Stomach (tissue), 9 donors: ENCODE results near the gene TNFRSF8. TPM values are rescaled to one million over a fixed set of nuclear protein-coding genes. Genes with fewer than 3 reads are reported as not detected.

Experiments used
- DNase-seq, 2 donors: peaks; one replicate each; pipeline versions ENCODE4 v3.0.0 to v3.0.0-alpha.2; 2013 to 2019
- H3K27ac ChIP-seq, 5 donors: fragments of 200-600 bp in 4 of 5; sonication (generic) in 4 of 5; one replicate each; pipeline ENCODE4 v1.5.1; 2013 to 2019; ENCODE audit warnings: mild to moderate bottlenecking in 1 of 5, moderate library complexity in 1 of 5
- H3K27me3 ChIP-seq, 3 donors: fragments of 200-600 bp; sonication (generic); one replicate each; pipeline ENCODE4 v1.5.1; 2017 to 2019; ENCODE audit warnings: mixed run types in 1 of 3
- H3K36me3 ChIP-seq, 4 donors: fragments of 200-600 bp; sonication (generic); 1 replicate in 3 of 4; 2 replicates in 1 of 4; pipeline ENCODE4 v1.5.1; 2016 to 2019
- H3K4me1 ChIP-seq, 4 donors: fragments of 200-600 bp; sonication (generic); one replicate each; pipeline ENCODE4 v1.5.1; 2016 to 2019
- H3K4me3 ChIP-seq, 4 donors: fragments of 200-600 bp; sonication (generic) in 3 of 4; one replicate each; pipeline ENCODE4 v1.5.1; 2016 to 2019; ENCODE audit warnings: mild to moderate bottlenecking in 1 of 4
- H3K9me3 ChIP-seq, 4 donors: fragments of 200-600 bp; sonication (generic); one replicate each; pipeline ENCODE4 v1.5.1; 2016 to 2019
- CTCF ChIP-seq, 7 experiments: fragments of 450-650 bp in 4 of 7; fragments of 200-600 bp in 3 of 7; sonication (generic) in 3 of 7; IDR thresholded peaks; one replicate each; pipeline ENCODE4 v1.5.1; 2016 to 2019; ENCODE audit warnings: antibody characterized with exemption in 7 of 7, control low read depth in 2 of 7, mild to moderate bottlenecking in 1 of 7
- EP300 ChIP-seq: sonication (generic); formaldehyde crosslinking; IDR thresholded peaks from one replicate; pipeline ENCODE4 v1.6.1; 2017; ENCODE audit warnings: antibody characterized with exemption
- POLR2A ChIP-seq, 4 donors: fragments of 450-650 bp; IDR thresholded peaks; one replicate each; pipeline ENCODE4 v1.6.1; 2016; ENCODE audit warnings: antibody characterized with exemption in 4 of 4, control low read depth in 2 of 4, mild to moderate bottlenecking in 1 of 4, moderate library complexity in 1 of 4
- POLR2AphosphoS5 ChIP-seq, 3 donors: sonication (generic); formaldehyde crosslinking; IDR thresholded peaks; one replicate each; pipeline ENCODE4 v1.6.1; 2016; ENCODE audit warnings: antibody characterized with exemption in 3 of 3
- WGBS, 5 donors: extraction: QIAGEN DNeasy Blood & Tissue Kit in 3 of 5; methylation state at CpG; one replicate each; pipeline versions ENCODE4 v1.1.5 to v1.1.7; 2013 to 2018; 5-methylcytosine and 5-hydroxymethylcytosine counted together
- intact Hi-C: fragments of 100-400 bp; cut with DNase I; formaldehyde crosslinking; loops from one replicate; pipeline ENCODE4 v1.15.1; 2023; ENCODE audit warnings: low total_unique reads
- polyA plus RNA-seq, 3 donors: library from polyadenylated mRNA; stranded (reverse); fragments of 200-250 nt; gene quantifications; one replicate each; pipeline ENCODE4 v1.2.3, GENCODE V29; 2013
- total RNA-seq, 5 donors: library from RNA; depleted of rRNA; stranded (reverse); fragments of >200 nt; gene quantifications; one replicate each; pipeline versions ENCODE4 v1.1.0 to v1.2.3, GENCODE V29; 2014 to 2016
- donor health status: healthy with polysubstance abuse.
- donor health status: Bipolar disorder and iron deficiency.
- donor health status: healthy.

Gene TNFRSF8
- total and polyA plus RNA-seq, 8 donors = 0.18 to 2.1 (median 0.88) TPM; not detected in 2

- intact Hi-C loops = no loop called here
- peaks cover 59 to 98% (median 80%) of the 10 kb centered on the region in 4 donors for H3K4me1 ChIP-seq
- H3K4me3 ChIP-seq = no peak overlapping the region
- H3K36me3 ChIP-seq = peaks cover 0 to 5% (median 0%) of the 10 kb centered on the region in 4 donors
- WGBS, 5 donors = 93 to 96% (median 94%) methylated on average over 6 to 7 of the region's 7 CpGs
- no peaks in the 10 kb centered on the region for H3K9me3 ChIP-seq
- TF ChIP-seq CTCF (IDR thresholded peaks at IDR 0.05) = no peak
- no peak for TF ChIP-seq POLR2AphosphoS5 (IDR thresholded peaks at IDR 0.05)
- TF ChIP-seq POLR2A (IDR thresholded peaks at IDR 0.05) = no peak
- no peak for DNase-seq
- H3K27me3 ChIP-seq = no peaks in the 10 kb centered on the region
- peak overlapping the region in 4 of 5 donors; percentile 74 to 92 (median 85) for H3K27ac ChIP-seq
Observed at GRCh38 chr1:12181568-12181967, 118.5 kb downstream of the TNFRSF8 start.

GRCh38 chr1:12182410-12182984 lies 119.4 kb downstream of the TNFRSF8 start:
- peak overlapping the region in 4 of 5 donors; percentile 17 to 92 (median 85) for H3K27ac ChIP-seq
- DNase-seq = no peak
- no peaks in the 10 kb centered on the region for H3K9me3 ChIP-seq
- intact Hi-C loops = no loop called here
- H3K36me3 ChIP-seq = peaks cover 0 to 5% (median 0%) of the 10 kb centered on the region in 4 donors
- WGBS, 5 donors = 46 to 57% (median 51%) methylated on average over 4 of the region's 4 CpGs
- peaks cover 57 to 98% (median 77%) of the 10 kb centered on the region in 4 donors for H3K4me1 ChIP-seq
- H3K4me3 ChIP-seq = no peak overlapping the region
- no peaks in the 10 kb centered on the region for H3K27me3 ChIP-seq
- TF ChIP-seq EP300 (no peak), POLR2A (IDR thresholded peaks at IDR 0.05) (no peak)

GRCh38 chr1:12183095-12183794 lies 120.1 kb downstream of the TNFRSF8 start:
- Histone ChIP-seq H3K27ac (peak overlapping the region in 4 of 5 donors; percentile 87 to 92 (median 90)), H3K4me1 (peaks cover 56 to 98% (median 73%) of the 10 kb centered on the region in 4 donors), H3K4me3 (no peak overlapping the region), H3K27me3 (no peaks in the 10 kb centered on the region), H3K9me3 (no peaks in the 10 kb centered on the region), H3K36me3 (peaks cover 0 to 5% (median 0%) of the 10 kb centered on the region in 4 donors)
- intact Hi-C loops = no loop called here
- WGBS, 5 donors = 86 to 95% (median 92%) methylated on average over 5 to 7 of the region's 7 CpGs
- TF ChIP-seq EP300 (no peak), CTCF (IDR thresholded peaks at IDR 0.05) (no peak), POLR2A (IDR thresholded peaks at IDR 0.05) (no peak), POLR2AphosphoS5 (IDR thresholded peaks at IDR 0.05) (no peak)
- no peak for DNase-seq

- TF ChIP-seq CTCF (IDR thresholded peaks at IDR 0.05) = no peak
- TF ChIP-seq EP300 = peak; percentile 65
- TF ChIP-seq POLR2A (IDR thresholded peaks at IDR 0.05) = no peak
- TF ChIP-seq POLR2AphosphoS5 (IDR thresholded peaks at IDR 0.05) = peak; percentile 36 to 75 (median 48)
- peak; percentile 56 to 91 for DNase-seq
- Histone ChIP-seq H3K27ac (peak overlapping the region; percentile 37 to 92 (median 89)), H3K4me3 (peak overlapping the region in 2 of 4 donors; percentile 18 to 23), H3K36me3 (peaks cover 0 to 10% (median 4%) of the 10 kb centered on the region in 4 donors), H3K4me1 (peaks cover 53 to 98% (median 73%) of the 10 kb centered on the region in 4 donors), H3K27me3 (no peaks in the 10 kb centered on the region), H3K9me3 (no peaks in the 10 kb centered on the region)
- WGBS, 5 donors = 17 to 31% (median 26%) methylated on average over 7 to 10 of the region's 10 CpGs
- intact Hi-C loops = no loop called here
Observed at GRCh38 chr1:12184008-12184681, 121.0 kb downstream of the TNFRSF8 start.
